Activated T-cell treated with anti-CD3 and anti-CD28 coated beads, Interleukin-2, amount 50 U/mL, for 72 hours (primary cell): ENCODE data around the gene PCP2. TPM values are rescaled to one million over a fixed set of nuclear protein-coding genes. Genes with fewer than 3 reads are reported as not detected.
A peak's percentile ranks its signal among the peaks of the same experiment; 100 is the strongest.

ENCODE experiments used
- ATAC-seq, 2 donors: fragments of 150-1000 bp; cut with Tn5 transposase; replicated peaks in 1 of 2; 2 replicates each; pipeline ENCODE4 v1.10.0; 2021; ENCODE audit warnings: moderate library complexity in 2 of 2, mild to moderate bottlenecking in 1 of 2
- DNase-seq, 2 donors: peaks; one replicate each; pipeline ENCODE4 v3.0.0; 2021 to 2022; ENCODE audit warnings: mixed read lengths in 1 of 2
- H3K27ac Mint-ChIP-seq: one replicate; pipeline ENCODE4 v1.8.0; 2022; ENCODE audit warnings: mild to moderate bottlenecking, moderate library complexity, mixed read lengths
- H3K27me3 Mint-ChIP-seq: one replicate; pipeline ENCODE4 v1.8.0; 2022; ENCODE audit warnings: low read depth, mixed read lengths
- H3K36me3 Mint-ChIP-seq, 2 donors: one replicate each; pipeline ENCODE4 v1.8.0; 2022; ENCODE audit warnings: mixed read lengths in 2 of 2, mild to moderate bottlenecking in 1 of 2; ENCODE audit not compliant: insufficient read depth in 2 of 2
- H3K4me1 Mint-ChIP-seq: one replicate; pipeline ENCODE4 v1.8.0; 2022; ENCODE audit warnings: low read depth, mixed read lengths
- H3K4me3 Mint-ChIP-seq, 2 donors: one replicate each; pipeline ENCODE4 v1.8.0; 2022; ENCODE audit warnings: mild to moderate bottlenecking in 2 of 2, mixed read lengths in 2 of 2, moderate library complexity in 2 of 2
- H3K9me3 Mint-ChIP-seq, 2 donors: one replicate each; pipeline ENCODE4 v1.8.0; 2022; ENCODE audit warnings: mixed read lengths in 2 of 2
- total RNA-seq, 2 donors: library from RNA; stranded (reverse); gene quantifications; one replicate each; pipeline ENCODE4 v1.2.3, GENCODE V29; 2022

Gene PCP2
- total RNA-seq, result 1 to 10 TPM; 1.9 to 2.2 TPM

DNA sequence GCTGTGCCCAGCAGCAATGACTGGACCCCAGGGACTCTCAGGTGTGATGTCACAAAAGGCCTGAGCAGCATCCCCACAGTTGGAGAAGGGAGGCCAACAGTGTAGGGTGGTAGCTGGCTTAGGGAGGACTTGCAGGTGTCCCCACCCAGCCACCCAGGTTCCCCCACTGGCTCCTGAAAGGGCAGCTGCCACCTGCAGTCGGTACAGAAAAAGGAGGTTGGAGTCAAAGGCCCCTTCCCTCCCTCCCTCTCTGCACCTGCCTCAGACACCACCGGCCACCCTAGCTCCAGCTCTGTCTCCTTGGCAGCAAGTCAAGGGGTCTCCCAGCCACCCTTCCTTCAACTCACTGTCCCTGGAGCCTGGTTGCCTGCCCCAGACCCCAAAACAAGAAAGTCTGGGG lies at the start of gene PCP2:
TSS of gene PCP2 (minus strand) at position 22 of the 400 bp plus-strand sequence. CDS start 262 bp downstream, outside the sequence.
- no peaks in the 10 kb centered on the region for H3K9me3 Mint-ChIP-seq
- no peak within 1 kb of the TSS for H3K4me3 Mint-ChIP-seq
- ATAC-seq (no peak), DNase-seq (no peak)
- peak within 1 kb of the TSS; percentile 48 for H3K27ac Mint-ChIP-seq
- H3K4me1 Mint-ChIP-seq, result peaks cover 50% of the 10 kb centered on the region
- peaks cover 4 to 7% of the 10 kb centered on the region in 2 donors for H3K36me3 Mint-ChIP-seq
- no peaks in the 10 kb centered on the region for H3K27me3 Mint-ChIP-seq

- DNase-seq (no peak), ATAC-seq (no peak)
- H3K27me3 Mint-ChIP-seq, result peaks cover 8% of the 10 kb centered on the region
- peaks cover 2 to 4% of the 10 kb centered on the region in 2 donors for H3K36me3 Mint-ChIP-seq
- H3K27ac Mint-ChIP-seq, result peak overlapping the region; percentile 21
- no peaks in the 10 kb centered on the region for H3K9me3 Mint-ChIP-seq
- peak overlapping the region; percentile 75 to 96 for H3K4me3 Mint-ChIP-seq
- H3K4me1 Mint-ChIP-seq, result peaks cover 34% of the 10 kb centered on the region
Observed at GRCh38 chr19:7682175-7682855, 48.8 kb upstream of the PCP2 start.

DNA sequence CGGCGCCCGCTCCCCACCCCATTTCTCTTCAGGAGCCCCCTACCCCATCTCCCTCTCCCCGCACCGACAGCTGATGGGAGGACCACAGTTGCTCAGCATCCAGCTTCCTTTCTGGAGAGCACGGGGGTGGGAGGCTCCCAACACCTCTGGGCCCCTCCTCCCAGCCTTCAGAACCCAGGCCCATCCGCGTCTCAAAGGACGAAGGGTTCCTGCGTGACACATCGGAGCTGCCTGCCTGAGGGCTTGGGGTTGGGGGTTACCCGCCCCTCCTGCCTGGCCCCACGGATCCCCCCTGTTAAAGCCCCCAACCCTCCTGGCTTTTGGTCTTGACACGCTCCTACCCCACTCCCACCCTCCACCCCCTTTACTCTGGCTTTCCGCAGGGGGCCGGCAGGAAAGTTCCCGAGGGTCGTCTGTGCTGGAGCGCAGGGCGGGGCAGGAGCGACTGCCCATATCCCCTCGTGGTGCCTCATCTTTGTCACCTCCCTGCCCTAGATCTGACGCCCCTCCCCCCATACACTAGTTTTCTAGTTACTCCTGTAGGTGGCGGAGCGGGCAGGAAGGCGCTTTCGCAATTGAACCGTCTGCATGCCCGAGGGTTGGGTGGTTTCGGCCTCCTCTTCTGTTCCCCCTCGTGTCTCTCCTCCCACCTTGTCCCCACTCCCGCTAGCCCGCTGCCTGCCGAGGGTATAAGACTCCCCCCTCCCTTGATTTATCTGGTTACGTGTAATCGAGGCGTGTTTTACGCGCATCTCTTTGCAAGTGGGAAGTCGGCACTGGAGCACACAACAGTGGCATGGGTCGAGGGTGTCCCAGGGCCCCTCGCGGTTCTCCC lies 48.0 kb upstream of the PCP2 start:
- Mint-ChIP-seq H3K4me3 (peak overlapping the region; percentile 75 to 96), H3K36me3 (peaks cover 2 to 4% of the 10 kb centered on the region in 2 donors), H3K4me1 (peaks cover 41% of the 10 kb centered on the region), H3K27me3 (peaks cover 15% of the 10 kb centered on the region), H3K9me3 (no peaks in the 10 kb centered on the region), H3K27ac (peak overlapping the region; percentile 76)
- ATAC-seq (peak; percentile 61 to 62), DNase-seq (peak; percentile 91 to 93)

DNA sequence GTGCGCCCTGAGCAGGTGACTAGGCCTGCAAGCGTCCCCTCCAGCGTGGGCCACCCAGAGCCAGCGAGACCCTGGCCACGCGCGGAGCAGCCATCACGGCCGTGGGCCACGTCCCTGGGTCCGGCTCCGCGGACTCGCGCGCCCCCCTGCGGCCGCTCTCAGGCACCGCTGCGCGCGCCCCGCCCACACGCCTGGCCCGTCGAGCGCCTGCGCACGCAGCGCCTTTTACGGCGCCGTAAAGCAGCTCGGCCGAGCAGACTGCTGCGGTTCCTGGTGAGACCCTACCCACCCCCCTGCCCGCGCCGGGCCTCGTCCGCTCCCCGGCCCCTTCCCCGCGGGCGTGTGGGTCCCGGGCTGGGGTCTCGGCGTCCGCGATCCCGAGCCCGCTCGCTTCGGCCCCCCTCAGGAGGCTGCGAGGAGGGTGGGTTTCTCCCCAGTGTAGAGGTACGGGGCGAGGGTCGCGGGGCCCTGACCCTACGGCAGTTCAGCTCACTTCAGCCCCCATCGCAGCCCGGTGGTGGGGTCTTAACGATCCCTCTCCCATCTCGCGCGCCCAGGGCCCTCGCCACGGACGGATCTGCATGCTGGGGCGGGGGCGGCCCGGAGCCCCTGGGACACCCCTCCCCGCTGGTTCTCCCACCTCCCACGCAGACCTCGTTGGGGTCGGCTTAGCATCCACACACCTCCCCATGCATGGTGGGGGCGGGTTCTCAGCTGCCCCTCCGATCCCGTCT lies 47.3 kb upstream of the PCP2 start, which contains the start of gene TRAPPC5:
TSS of gene TRAPPC5 (plus strand) at position 228 of the 734 bp plus-strand sequence. CDS start 1,421 bp downstream, outside the sequence.
- DNase-seq, result peak; percentile 89 to 94
- H3K27me3 Mint-ChIP-seq, result peaks cover 23% of the 10 kb centered on the region
- peak; percentile 37 to 52 for ATAC-seq
- H3K27ac Mint-ChIP-seq, result peak within 1 kb of the TSS; percentile 76
- no peaks in the 10 kb centered on the region for H3K9me3 Mint-ChIP-seq
- H3K36me3 Mint-ChIP-seq, result peaks cover 2 to 4% of the 10 kb centered on the region in 2 donors
- peak within 1 kb of the TSS; percentile 75 to 96 for H3K4me3 Mint-ChIP-seq
- peaks cover 42% of the 10 kb centered on the region for H3K4me1 Mint-ChIP-seq

GRCh38 chr19:7679771-7680605 lies 46.5 kb upstream of the PCP2 start:
- peaks cover 26% of the 10 kb centered on the region for H3K27me3 Mint-ChIP-seq
- H3K36me3 Mint-ChIP-seq, result peaks cover 0 to 4% of the 10 kb centered on the region in 2 donors
- H3K27ac Mint-ChIP-seq, result peak overlapping the region; percentile 32
- peaks cover 42% of the 10 kb centered on the region for H3K4me1 Mint-ChIP-seq
- no peaks in the 10 kb centered on the region for H3K9me3 Mint-ChIP-seq
- H3K4me3 Mint-ChIP-seq, result peak overlapping the region; percentile 48 to 67
- DNase-seq, result no peak
- ATAC-seq, result no peak

DNA sequence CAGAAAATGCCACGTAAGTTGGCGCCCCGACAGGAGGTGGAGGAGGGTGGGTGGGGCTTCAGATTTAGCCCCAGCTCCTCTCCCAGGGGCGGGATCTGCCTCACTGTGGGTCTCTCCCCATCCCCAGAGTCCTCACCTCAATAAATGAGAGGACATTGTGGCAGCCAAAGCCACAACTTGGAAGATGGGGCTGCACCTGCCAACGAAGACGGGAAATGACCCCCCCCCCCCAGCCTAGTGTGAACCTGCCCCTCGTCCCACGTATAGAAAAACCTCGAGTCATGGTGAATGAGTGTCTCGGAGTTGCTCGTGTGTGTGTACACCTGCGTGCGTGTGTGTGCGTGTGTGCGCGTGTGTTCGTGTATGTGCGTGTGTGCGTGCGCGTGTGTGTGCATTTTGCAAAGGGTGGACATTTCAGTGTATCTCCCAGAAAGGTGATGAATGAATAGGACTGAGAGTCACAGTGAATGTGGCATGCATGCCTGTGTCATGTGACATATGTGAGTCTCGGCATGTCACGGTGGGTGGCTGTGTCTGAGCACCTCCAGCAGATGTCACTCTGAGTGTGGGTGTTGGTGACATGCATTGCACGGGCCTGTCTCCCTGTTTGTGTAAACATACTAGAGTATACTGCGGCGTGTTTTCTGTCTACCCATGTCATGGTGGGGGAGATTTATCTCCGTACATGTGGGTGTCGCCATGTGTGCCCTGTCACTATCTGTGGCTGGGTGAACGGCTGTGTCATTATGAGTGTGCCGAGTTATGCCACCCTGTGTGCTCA lies 45.6 kb upstream of the PCP2 start:
- H3K4me1 Mint-ChIP-seq, result peaks cover 48% of the 10 kb centered on the region

GRCh38 chr19:7677669-7678311 lies 44.3 kb upstream of the PCP2 start:
- H3K27me3 Mint-ChIP-seq, result peaks cover 41% of the 10 kb centered on the region
- no peak for DNase-seq
- no peak overlapping the region for H3K4me3 Mint-ChIP-seq
- peaks cover 51% of the 10 kb centered on the region for H3K4me1 Mint-ChIP-seq
- H3K9me3 Mint-ChIP-seq, result no peaks in the 10 kb centered on the region
- H3K27ac Mint-ChIP-seq, result no peak overlapping the region
- no peak for ATAC-seq
- peaks cover 0 to 3% of the 10 kb centered on the region in 2 donors for H3K36me3 Mint-ChIP-seq

More for the DNA sequence above, 45.6 kb upstream of the PCP2 start:
- DNase-seq (peak; percentile 69 to 83), ATAC-seq (peak; percentile 68 to 74)
- Mint-ChIP-seq H3K4me3 (peak overlapping the region; percentile 46 to 67), H3K27me3 (peaks cover 30% of the 10 kb centered on the region), H3K36me3 (peaks cover 0 to 4% of the 10 kb centered on the region in 2 donors), H3K9me3 (no peaks in the 10 kb centered on the region), H3K27ac (no peak overlapping the region)

DNA sequence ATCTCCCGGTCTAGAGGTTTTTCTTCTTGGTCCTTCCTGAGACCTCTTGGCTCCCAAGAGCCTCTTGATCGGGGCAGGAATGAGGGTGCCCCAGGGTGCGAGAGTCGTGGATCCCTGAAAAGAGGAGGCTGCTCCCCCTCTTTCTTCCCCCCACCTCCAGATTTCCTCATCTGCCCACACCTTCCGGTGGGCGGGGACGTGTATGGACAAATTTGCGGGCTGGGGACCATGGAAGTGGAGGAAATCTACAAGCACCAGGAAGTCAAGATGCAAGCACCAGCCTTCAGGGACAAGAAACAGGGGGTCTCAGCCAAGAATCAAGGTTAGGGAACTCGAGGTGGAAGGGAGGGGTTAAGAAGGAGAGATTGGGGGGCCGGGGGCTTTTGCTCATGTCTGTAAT lies 43.3 kb upstream of the PCP2 start, which contains the start of gene MCEMP1:
TSS of gene MCEMP1 (plus strand) at position 237 of the 400 bp plus-strand sequence. CDS start at position 268, 31 bp downstream.
- Mint-ChIP-seq H3K9me3 (no peaks in the 10 kb centered on the region), H3K36me3 (no peaks in the 10 kb centered on the region), H3K27ac (no peak within 1 kb of the TSS), H3K27me3 (peaks cover 41% of the 10 kb centered on the region), H3K4me1 (peaks cover 49% of the 10 kb centered on the region), H3K4me3 (peak within 1 kb of the TSS in 1 of 2 donors; percentile 23)
- no peak for ATAC-seq
- DNase-seq, result no peak

DNA sequence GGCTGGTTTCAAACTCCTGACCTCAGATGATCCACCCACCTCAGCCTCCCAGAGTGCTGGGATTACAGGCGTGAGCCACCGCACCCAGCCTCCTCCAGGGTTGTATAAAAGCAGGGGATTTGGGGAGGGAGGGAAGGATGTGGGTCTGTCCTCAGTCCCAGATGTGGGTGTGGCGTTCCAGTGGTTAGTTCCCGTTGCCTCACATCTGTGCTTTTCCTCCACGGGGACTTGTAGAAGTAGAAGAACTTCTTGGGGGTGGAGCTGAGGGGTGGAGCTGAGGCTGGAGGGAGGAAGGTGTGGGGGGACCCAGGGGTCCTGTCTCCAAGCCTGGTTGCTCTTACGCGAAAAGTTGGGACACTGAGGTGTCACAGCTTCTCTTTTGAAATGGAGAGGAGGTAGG lies 42.9 kb upstream of the PCP2 start:
- H3K27me3 Mint-ChIP-seq, result peaks cover 44% of the 10 kb centered on the region
- ATAC-seq (no peak), DNase-seq (no peak)
- H3K36me3 Mint-ChIP-seq, result no peaks in the 10 kb centered on the region
- peaks cover 45% of the 10 kb centered on the region for H3K4me1 Mint-ChIP-seq
- H3K4me3 Mint-ChIP-seq, result peak overlapping the region in 1 of 2 donors; percentile 23
- H3K27ac Mint-ChIP-seq, result no peak overlapping the region
- no peaks in the 10 kb centered on the region for H3K9me3 Mint-ChIP-seq

DNA sequence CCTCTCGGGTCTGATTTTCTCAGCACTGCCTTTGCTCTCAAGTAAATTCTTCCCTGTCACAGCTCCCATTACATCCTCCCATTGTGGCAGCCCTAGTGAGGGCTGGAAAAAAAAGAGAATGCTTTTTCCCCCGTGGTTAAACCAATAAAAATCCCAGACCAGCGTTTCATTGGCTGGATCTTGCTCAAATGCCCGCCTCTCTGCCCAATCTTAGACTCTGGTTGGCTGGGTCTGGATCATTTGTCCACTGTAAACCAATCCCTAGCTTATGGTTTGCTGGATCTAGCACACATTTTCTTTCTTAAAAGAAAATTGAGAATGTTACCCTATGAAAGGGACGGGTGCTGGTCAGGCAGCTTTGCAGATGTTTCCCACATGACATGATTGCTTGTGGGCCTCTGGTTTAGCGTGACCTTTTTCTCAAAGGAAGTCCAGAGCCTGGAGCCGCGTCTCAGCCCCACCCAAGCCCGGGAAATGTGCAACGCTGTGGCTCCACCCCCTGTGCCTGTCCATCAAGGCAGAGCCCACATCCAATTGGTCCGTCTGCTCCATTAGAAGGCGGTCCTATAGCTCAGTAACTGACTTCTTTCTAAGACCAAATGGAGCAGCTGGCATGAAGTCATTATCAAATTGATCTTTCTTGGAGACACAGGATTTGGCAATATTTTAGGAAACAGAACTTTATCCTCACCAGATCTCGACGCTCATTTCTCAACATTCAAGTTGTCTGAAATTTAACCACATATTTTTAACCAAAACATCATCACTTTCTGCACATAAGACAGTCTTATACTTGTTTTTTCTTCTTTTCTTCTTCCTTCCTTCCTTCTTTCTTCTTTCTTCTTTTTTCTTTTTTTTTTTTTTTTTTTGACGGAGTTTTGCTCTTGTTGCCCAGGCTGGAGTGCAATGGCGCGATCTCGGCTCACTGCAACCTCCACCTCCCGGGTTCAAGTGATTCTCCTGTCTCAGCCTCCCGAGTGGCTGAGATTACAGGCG lies 40.8 kb upstream of the PCP2 start:
- no peaks in the 10 kb centered on the region for H3K9me3 Mint-ChIP-seq
- no peak overlapping the region for H3K4me3 Mint-ChIP-seq
- H3K27me3 Mint-ChIP-seq, result peaks cover 63% of the 10 kb centered on the region
- DNase-seq, result no peak
- H3K36me3 Mint-ChIP-seq, result peaks cover 0 to 1% of the 10 kb centered on the region in 2 donors
- H3K27ac Mint-ChIP-seq, result no peak overlapping the region
- peaks cover 45% of the 10 kb centered on the region for H3K4me1 Mint-ChIP-seq
- ATAC-seq, result no peak
